SU-DHL-6 (cell line): ENCODE results near the gene CBFA2T3.

Experiments used
- EZH2phosphoT487 ChIP-seq: fragments of 200-600 bp; sonication (generic), shearing (Covaris generic); conservative IDR thresholded peaks from 2 replicates; pipeline ENCODE4 v1.6.1; 2018; ENCODE audit warnings: mild to moderate bottlenecking, antibody characterized with exemption, low read length, moderate library complexity, mixed read lengths
- TF ChIP-seq, protein P1 (sequence below): fragments of 200-600 bp; sonication (generic); IDR thresholded peaks from one replicate; pipeline ENCODE4 v1.5.1; 2017; ENCODE audit warnings: antibody characterized with exemption, mild to moderate bottlenecking, low read length, moderate library complexity; ENCODE audit not compliant: insufficient read depth, poor library complexity, severe bottlenecking

DNA sequence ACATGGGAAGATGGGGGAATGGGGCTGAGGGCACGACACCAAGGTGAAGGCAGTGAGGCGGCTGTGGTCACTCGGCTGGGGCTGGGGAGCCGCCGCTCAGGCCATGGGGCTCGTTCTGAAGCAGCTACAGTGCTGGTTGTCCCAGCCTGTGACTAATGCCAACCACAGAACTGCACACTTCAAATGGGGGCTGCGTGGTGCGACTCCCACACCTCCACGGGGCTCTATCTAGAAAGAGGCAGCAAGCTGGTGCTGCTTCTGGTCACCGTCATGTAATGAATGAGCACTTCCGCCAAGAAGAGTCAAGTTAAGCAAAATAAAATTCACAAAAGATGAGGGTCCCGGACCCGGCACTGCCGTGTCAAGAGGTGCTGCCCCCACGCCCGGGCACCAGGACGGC lies 140.2 kb downstream of the CBFA2T3 start:
- TF ChIP-seq, protein P1, sequence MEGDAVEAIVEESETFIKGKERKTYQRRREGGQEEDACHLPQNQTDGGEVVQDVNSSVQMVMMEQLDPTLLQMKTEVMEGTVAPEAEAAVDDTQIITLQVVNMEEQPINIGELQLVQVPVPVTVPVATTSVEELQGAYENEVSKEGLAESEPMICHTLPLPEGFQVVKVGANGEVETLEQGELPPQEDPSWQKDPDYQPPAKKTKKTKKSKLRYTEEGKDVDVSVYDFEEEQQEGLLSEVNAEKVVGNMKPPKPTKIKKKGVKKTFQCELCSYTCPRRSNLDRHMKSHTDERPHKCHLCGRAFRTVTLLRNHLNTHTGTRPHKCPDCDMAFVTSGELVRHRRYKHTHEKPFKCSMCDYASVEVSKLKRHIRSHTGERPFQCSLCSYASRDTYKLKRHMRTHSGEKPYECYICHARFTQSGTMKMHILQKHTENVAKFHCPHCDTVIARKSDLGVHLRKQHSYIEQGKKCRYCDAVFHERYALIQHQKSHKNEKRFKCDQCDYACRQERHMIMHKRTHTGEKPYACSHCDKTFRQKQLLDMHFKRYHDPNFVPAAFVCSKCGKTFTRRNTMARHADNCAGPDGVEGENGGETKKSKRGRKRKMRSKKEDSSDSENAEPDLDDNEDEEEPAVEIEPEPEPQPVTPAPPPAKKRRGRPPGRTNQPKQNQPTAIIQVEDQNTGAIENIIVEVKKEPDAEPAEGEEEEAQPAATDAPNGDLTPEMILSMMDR, result no peak
- no peak for TF ChIP-seq EZH2phosphoT487
